ENCODE results near the gene IGF1R.

DNA sequence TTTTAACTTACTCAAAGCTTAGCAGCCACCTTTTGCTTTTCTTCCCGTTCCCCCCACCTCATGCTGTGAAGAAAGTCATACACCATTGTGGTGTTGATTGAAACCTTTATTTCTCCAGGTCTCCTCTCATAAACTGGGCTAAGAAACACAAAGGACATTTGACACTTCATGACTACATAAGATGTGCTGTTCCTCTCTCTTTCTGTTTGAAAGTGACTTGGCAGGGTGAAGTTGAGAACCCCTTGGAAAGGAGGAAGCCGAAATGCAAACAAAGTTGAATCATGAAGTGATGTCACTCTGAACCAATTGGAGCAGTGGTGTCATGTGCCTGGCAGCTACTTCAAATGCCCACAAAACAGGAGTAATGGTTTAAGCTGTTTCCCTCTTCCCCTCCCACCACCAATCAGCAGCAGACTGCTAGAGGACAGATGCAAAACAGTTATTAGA is 174.7 kb downstream of the IGF1R start:
- TF ChIP-seq, protein P1, sequence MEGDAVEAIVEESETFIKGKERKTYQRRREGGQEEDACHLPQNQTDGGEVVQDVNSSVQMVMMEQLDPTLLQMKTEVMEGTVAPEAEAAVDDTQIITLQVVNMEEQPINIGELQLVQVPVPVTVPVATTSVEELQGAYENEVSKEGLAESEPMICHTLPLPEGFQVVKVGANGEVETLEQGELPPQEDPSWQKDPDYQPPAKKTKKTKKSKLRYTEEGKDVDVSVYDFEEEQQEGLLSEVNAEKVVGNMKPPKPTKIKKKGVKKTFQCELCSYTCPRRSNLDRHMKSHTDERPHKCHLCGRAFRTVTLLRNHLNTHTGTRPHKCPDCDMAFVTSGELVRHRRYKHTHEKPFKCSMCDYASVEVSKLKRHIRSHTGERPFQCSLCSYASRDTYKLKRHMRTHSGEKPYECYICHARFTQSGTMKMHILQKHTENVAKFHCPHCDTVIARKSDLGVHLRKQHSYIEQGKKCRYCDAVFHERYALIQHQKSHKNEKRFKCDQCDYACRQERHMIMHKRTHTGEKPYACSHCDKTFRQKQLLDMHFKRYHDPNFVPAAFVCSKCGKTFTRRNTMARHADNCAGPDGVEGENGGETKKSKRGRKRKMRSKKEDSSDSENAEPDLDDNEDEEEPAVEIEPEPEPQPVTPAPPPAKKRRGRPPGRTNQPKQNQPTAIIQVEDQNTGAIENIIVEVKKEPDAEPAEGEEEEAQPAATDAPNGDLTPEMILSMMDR (conservative IDR thresholded peaks at IDR 0.05; ENCODE audit: low read depth, low read length), result no peak
- TF ChIP-seq EZH2 (IDR thresholded peaks at IDR 0.05; ENCODE audit: low read length, unreplicated experiment) (no peak), EZH2phosphoT487 (IDR thresholded peaks at IDR 0.05; ENCODE audit: borderline replicate concordance, low read length) (no peak)
